ENCODE measurements around the gene BTRC. TPM values are rescaled to one million over a fixed set of nuclear protein-coding genes. Genes with fewer than 3 reads are reported as not detected.
"Not testable (repeated sequence)": the region's sequence is repeated elsewhere in the genome, so short reads cannot be mapped to it uniquely, and the experiment has no call there.

BTRC gene
- total RNA-seq, 1 experiment from 2014 or later = 29.1 TPM

DNA sequence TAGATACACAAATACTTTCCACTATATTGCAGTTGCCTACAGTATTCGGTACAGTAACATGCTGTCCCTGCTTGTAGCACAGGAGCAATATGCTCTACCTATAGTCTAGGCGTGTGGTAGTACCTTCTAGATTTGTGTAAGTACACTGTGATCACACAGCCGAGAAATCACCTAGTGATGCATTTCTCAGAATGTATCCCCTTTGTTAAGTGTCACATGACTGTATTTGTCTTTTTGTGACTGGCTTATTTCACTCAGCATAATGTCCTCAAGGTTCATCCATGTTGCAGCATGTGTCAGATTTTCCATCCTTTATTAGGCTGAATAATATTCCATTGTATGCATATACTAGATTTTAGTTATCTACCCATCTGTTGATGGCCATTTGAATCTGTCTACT, 61.9 kb downstream of the BTRC start:
- TF ChIP-seq, protein P1, sequence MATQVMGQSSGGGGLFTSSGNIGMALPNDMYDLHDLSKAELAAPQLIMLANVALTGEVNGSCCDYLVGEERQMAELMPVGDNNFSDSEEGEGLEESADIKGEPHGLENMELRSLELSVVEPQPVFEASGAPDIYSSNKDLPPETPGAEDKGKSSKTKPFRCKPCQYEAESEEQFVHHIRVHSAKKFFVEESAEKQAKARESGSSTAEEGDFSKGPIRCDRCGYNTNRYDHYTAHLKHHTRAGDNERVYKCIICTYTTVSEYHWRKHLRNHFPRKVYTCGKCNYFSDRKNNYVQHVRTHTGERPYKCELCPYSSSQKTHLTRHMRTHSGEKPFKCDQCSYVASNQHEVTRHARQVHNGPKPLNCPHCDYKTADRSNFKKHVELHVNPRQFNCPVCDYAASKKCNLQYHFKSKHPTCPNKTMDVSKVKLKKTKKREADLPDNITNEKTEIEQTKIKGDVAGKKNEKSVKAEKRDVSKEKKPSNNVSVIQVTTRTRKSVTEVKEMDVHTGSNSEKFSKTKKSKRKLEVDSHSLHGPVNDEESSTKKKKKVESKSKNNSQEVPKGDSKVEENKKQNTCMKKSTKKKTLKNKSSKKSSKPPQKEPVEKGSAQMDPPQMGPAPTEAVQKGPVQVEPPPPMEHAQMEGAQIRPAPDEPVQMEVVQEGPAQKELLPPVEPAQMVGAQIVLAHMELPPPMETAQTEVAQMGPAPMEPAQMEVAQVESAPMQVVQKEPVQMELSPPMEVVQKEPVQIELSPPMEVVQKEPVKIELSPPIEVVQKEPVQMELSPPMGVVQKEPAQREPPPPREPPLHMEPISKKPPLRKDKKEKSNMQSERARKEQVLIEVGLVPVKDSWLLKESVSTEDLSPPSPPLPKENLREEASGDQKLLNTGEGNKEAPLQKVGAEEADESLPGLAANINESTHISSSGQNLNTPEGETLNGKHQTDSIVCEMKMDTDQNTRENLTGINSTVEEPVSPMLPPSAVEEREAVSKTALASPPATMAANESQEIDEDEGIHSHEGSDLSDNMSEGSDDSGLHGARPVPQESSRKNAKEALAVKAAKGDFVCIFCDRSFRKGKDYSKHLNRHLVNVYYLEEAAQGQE (IDR thresholded peaks at IDR 0.05; ENCODE audit: low read depth) = no peak
- no peak for TF ChIP-seq TCF7L2 (IDR thresholded peaks at IDR 0.05; ENCODE audit: borderline replicate concordance, extremely low read depth, insufficient read depth, insufficient read length)
- no peak for TF ChIP-seq FOSL1 (IDR thresholded peaks at IDR 0.05; ENCODE audit: low read depth)
- no peak for TF ChIP-seq ZFX (IDR thresholded peaks at IDR 0.05)
- no peak for TF ChIP-seq POLR2AphosphoS5 (IDR thresholded peaks at IDR 0.05; ENCODE audit: low read depth, low read length)
- no peak for TF ChIP-seq CTCF (IDR thresholded peaks at IDR 0.05 in 2 of 3, conservative IDR thresholded peaks at IDR 0.05 in 1 of 3; ENCODE audit: borderline replicate concordance in 1 of 3, insufficient read depth in 1 of 3, low read depth in 2 of 3, low read length in 2 of 3)
- no peak for TF ChIP-seq POLR2A (IDR thresholded peaks at IDR 0.05; ENCODE audit: borderline replicate concordance, extremely low read depth, insufficient read depth, insufficient read length)
- TF ChIP-seq, protein P2, sequence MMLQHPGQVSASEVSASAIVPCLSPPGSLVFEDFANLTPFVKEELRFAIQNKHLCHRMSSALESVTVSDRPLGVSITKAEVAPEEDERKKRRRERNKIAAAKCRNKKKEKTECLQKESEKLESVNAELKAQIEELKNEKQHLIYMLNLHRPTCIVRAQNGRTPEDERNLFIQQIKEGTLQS (IDR thresholded peaks at IDR 0.05) = no peak
- TF ChIP-seq, protein P3, sequence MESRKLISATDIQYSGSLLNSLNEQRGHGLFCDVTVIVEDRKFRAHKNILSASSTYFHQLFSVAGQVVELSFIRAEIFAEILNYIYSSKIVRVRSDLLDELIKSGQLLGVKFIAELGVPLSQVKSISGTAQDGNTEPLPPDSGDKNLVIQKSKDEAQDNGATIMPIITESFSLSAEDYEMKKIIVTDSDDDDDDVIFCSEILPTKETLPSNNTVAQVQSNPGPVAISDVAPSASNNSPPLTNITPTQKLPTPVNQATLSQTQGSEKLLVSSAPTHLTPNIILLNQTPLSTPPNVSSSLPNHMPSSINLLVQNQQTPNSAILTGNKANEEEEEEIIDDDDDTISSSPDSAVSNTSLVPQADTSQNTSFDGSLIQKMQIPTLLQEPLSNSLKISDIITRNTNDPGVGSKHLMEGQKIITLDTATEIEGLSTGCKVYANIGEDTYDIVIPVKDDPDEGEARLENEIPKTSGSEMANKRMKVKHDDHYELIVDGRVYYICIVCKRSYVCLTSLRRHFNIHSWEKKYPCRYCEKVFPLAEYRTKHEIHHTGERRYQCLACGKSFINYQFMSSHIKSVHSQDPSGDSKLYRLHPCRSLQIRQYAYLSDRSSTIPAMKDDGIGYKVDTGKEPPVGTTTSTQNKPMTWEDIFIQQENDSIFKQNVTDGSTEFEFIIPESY (IDR thresholded peaks at IDR 0.05; ENCODE audit: extremely low read depth, insufficient replicate concordance, low read length) = no peak
- TF ChIP-seq EZH2 (IDR thresholded peaks at IDR 0.05) = no peak
- TF ChIP-seq ZNF274 (IDR thresholded peaks at IDR 0.05; ENCODE audit: low read depth, low read length) = no peak
- no peak overlapping the region for H3K9ac ChIP-seq (ENCODE audit: low read length)
- 0 out of 2 replicates have a peak, but pooled peaks cover 4% of the 10 kb centered on the region for H3K79me2 ChIP-seq (ENCODE audit: insufficient read depth, low read length)
- no peaks in the 10 kb centered on the region for H3K4me1 ChIP-seq (ENCODE audit: control insufficient read depth in 1 of 2, insufficient read depth in 2 of 2, low read length in 2 of 2)
- CTCF ChIA-PET = no interaction called here
- POLR2A ChIA-PET = no interaction called here
- H2AFZ ChIP-seq (ENCODE audit: low read depth, low read length, poor library complexity, severe bottlenecking) = no peak overlapping the region
- no peaks in the 10 kb centered on the region for H3K36me3 ChIP-seq (ENCODE audit: control insufficient read depth in 1 of 2, insufficient read depth in 2 of 2, low read length in 2 of 2)
- H4K20me1 ChIP-seq (ENCODE audit: insufficient read depth) = no peaks in the 10 kb centered on the region; the same call in 1 of the 2 replicates
- RAD21 ChIA-PET (ENCODE audit: low non-redundant PET in 1 of 2, low total read pairs in 2 of 2, uncharacterized antibody in 2 of 2, unreplicated experiment in 2 of 2) = no interaction called here
- H3K27me3 ChIP-seq (ENCODE audit: insufficient read depth, low read length) = no peaks in the 10 kb centered on the region
- H3K4me2 ChIP-seq (ENCODE audit: low read length) = no peak overlapping the region
- no peak for DNase-seq (ENCODE audit: low read depth, low spot score)
- H3K9me2 ChIP-seq (ENCODE audit: insufficient read depth) = no peaks in the 10 kb centered on the region
- H3K9me3 ChIP-seq (ENCODE audit: control insufficient read depth in 1 of 2, insufficient read depth in 1 of 2, low read depth in 1 of 2, low read length in 2 of 2) = no peaks in the 10 kb centered on the region
- no peak overlapping the region for H3K27ac ChIP-seq (ENCODE audit: low read depth, low read length)
- H3K4me3 ChIP-seq (replicated peaks in 1 of 2; ENCODE audit: low read depth in 1 of 2, low read length in 2 of 2) = no peak overlapping the region
- BruUV-seq (replicated peaks) = no TSS peak
- intact Hi-C loops (cut with micrococcal nuclease) = no loop called here
- no peak for ATAC-seq

DNA sequence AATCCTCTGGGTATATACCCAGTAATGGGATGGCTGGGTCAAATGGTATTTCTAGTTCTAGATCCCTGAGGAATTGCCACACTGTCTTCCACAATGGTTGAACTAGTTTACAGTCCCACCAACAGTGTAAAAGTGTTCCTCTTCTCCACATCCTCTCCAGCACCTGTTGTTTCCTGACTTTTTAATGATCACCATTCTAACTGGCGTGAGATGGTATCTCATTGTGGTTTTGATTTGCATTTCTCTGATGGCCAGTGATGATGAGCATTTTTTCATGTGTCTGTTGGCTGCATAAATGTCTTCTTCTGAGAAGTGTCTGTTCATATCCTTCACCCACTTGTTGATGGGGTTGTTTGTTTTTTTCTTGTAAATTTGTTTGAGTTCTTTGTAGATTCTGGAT, 68.0 kb downstream of the BTRC start:
- H3K9me2 ChIP-seq (ENCODE audit: insufficient read depth); DNase-seq (ENCODE audit: low read depth, low spot score); H3K9ac ChIP-seq (ENCODE audit: low read length); H3K36me3 ChIP-seq (ENCODE audit: control insufficient read depth in 1 of 2, insufficient read depth in 2 of 2, low read length in 2 of 2); H3K4me3 ChIP-seq (replicated peaks in 1 of 2; ENCODE audit: low read depth in 1 of 2, low read length in 2 of 2); H2AFZ ChIP-seq (ENCODE audit: low read depth, low read length, poor library complexity, severe bottlenecking); H3K27ac ChIP-seq (ENCODE audit: low read depth, low read length); H3K9me3 ChIP-seq (ENCODE audit: control insufficient read depth in 1 of 2, insufficient read depth in 1 of 2, low read depth in 1 of 2, low read length in 2 of 2); ATAC-seq; BruUV-seq (replicated peaks); RAD21 ChIA-PET (ENCODE audit: low non-redundant PET in 1 of 2, low total read pairs in 2 of 2, uncharacterized antibody in 2 of 2, unreplicated experiment in 2 of 2); H3K4me2 ChIP-seq (ENCODE audit: low read length); POLR2A ChIA-PET; H3K4me1 ChIP-seq (ENCODE audit: control insufficient read depth in 1 of 2, insufficient read depth in 2 of 2, low read length in 2 of 2); intact Hi-C loops (cut with micrococcal nuclease); CTCF ChIA-PET; H3K27me3 ChIP-seq (ENCODE audit: insufficient read depth, low read length); H3K79me2 ChIP-seq (ENCODE audit: insufficient read depth, low read length); H4K20me1 ChIP-seq (ENCODE audit: insufficient read depth): not testable (repeated sequence)

Data from HCT116 (cell line).